Type B pancreatic cell (in vitro differentiated cells): ENCODE measurements around the gene HEPN1. TPM values are rescaled to one million over a fixed set of nuclear protein-coding genes. Genes with fewer than 3 reads are reported as not detected.

ENCODE experiments used
- DNase-seq: peaks from one replicate; pipeline ENCODE4 v3.0.0; 2021; ENCODE audit warnings: mixed read lengths; ENCODE audit not compliant: unreplicated experiment; ENCODE audit errors: extremely low spot score
- H3K27ac Mint-ChIP-seq: 2 replicates; pipeline ENCODE4 v1.8.0; 2021; ENCODE audit warnings: mild to moderate bottlenecking, mixed read lengths
- H3K27me3 Mint-ChIP-seq: 2 replicates; pipeline ENCODE4 v1.8.0; 2021; ENCODE audit warnings: mixed read lengths
- H3K36me3 Mint-ChIP-seq: 2 replicates; pipeline ENCODE4 v1.8.0; 2021; ENCODE audit warnings: mixed read lengths
- H3K4me1 Mint-ChIP-seq: one replicate; pipeline ENCODE4 v1.8.0; 2021; ENCODE audit warnings: mixed read lengths; ENCODE audit not compliant: unreplicated experiment
- H3K4me3 Mint-ChIP-seq: 2 replicates; pipeline ENCODE4 v1.8.0; 2021; ENCODE audit warnings: mild to moderate bottlenecking, mixed read lengths
- H3K9me3 Mint-ChIP-seq: 2 replicates; pipeline ENCODE4 v1.8.0; 2021; ENCODE audit warnings: mixed read lengths
- total RNA-seq: library from RNA; stranded (reverse); gene quantifications from 2 replicates; pipeline ENCODE4 v1.2.1, GENCODE V29; 2021; ENCODE audit warnings: low replicate concordance
- TF ChIP-seq, protein P1 (sequence below): fragments of 200-600 bp; sonication (generic); conservative IDR thresholded peaks from 2 replicates; pipeline ENCODE4 v1.5.0; 2021; ENCODE audit warnings: antibody characterized with exemption, mild to moderate bottlenecking

Gene HEPN1
- total RNA-seq, 1 donor from 2014 or later, result not detected

DNA sequence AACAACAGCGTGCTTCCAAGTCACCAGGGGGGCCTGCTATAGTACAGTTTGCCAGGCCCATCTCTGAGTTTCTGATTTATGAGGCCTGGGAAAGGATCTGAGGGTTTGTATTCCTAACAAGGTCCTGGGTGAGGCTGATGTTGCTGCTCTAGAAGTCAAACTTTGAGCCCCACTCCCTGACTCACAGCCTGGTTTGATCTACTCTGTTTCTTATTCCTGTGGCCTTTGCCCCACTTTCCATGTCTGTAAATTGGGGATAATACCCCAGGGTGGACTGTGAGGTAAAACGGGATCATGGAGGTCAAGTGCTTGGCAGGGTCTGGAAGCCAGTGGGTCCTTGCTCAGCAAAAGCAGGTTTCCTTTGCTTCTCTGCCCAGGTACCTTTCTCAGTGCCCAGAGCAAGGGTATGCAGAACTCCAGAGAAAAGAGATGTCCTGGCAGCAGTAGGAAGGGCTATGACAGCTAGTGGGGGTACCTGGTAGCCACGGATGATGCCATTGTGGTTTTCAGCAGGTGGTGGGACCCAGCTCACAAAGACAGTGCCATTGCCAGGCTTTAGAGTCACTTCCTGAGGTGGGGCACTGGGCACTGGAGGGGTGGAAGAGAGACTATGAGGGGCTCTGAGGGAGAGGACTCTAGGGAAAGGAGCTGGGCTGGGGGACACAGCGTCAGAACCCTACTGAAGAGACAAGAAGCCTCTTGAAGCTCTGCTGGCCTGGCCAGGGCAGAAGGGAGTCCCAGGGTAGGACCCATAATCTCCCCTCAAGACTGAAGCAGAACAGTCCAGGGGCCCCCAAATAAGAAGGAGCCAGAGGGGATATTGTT lies 24.2 kb upstream of the HEPN1 start:
- TF ChIP-seq, protein P1, sequence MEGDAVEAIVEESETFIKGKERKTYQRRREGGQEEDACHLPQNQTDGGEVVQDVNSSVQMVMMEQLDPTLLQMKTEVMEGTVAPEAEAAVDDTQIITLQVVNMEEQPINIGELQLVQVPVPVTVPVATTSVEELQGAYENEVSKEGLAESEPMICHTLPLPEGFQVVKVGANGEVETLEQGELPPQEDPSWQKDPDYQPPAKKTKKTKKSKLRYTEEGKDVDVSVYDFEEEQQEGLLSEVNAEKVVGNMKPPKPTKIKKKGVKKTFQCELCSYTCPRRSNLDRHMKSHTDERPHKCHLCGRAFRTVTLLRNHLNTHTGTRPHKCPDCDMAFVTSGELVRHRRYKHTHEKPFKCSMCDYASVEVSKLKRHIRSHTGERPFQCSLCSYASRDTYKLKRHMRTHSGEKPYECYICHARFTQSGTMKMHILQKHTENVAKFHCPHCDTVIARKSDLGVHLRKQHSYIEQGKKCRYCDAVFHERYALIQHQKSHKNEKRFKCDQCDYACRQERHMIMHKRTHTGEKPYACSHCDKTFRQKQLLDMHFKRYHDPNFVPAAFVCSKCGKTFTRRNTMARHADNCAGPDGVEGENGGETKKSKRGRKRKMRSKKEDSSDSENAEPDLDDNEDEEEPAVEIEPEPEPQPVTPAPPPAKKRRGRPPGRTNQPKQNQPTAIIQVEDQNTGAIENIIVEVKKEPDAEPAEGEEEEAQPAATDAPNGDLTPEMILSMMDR, result no peak
- Mint-ChIP-seq H3K27ac (no peak overlapping the region), H3K27me3 (peaks cover 39% of the 10 kb centered on the region), H3K36me3 (no peaks in the 10 kb centered on the region), H3K4me3 (no peak overlapping the region), H3K9me3 (no peaks in the 10 kb centered on the region), H3K4me1 (peaks cover 13% of the 10 kb centered on the region)
- DNase-seq, result no peak

DNA sequence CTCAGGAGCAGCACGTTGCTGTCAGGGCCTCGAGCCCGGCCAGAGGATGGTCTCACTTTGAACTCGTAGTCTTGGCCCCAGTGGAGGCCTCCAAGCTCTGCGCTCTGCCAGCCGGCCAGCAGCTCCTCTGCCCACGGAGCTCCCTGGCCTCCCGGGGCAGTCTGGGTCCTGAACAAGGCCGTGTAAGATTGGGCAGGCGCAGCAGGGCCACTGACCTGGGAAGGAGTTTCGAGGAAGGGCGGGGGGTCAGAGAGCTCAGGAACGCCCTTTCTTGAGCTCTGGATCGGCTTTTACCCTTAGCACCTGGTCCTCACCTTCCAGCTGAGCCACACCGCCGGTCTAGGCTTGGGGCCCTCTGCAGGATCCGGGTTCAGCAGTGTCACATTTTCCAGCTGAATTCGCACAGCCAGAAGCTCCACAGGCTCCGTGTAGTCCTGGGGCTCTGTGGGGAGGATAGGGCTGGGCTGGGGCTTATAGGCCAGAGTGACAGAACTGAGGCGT lies 23.5 kb upstream of the HEPN1 start:
- DNase-seq, result no peak
- H3K9me3 Mint-ChIP-seq, result no peaks in the 10 kb centered on the region
- H3K4me3 Mint-ChIP-seq, result no peak overlapping the region
- H3K27ac Mint-ChIP-seq, result no peak overlapping the region
- H3K4me1 Mint-ChIP-seq, result peaks cover 13% of the 10 kb centered on the region
- peaks cover 41% of the 10 kb centered on the region for H3K27me3 Mint-ChIP-seq
- no peaks in the 10 kb centered on the region for H3K36me3 Mint-ChIP-seq
- TF ChIP-seq, protein P1, result no peak

DNA sequence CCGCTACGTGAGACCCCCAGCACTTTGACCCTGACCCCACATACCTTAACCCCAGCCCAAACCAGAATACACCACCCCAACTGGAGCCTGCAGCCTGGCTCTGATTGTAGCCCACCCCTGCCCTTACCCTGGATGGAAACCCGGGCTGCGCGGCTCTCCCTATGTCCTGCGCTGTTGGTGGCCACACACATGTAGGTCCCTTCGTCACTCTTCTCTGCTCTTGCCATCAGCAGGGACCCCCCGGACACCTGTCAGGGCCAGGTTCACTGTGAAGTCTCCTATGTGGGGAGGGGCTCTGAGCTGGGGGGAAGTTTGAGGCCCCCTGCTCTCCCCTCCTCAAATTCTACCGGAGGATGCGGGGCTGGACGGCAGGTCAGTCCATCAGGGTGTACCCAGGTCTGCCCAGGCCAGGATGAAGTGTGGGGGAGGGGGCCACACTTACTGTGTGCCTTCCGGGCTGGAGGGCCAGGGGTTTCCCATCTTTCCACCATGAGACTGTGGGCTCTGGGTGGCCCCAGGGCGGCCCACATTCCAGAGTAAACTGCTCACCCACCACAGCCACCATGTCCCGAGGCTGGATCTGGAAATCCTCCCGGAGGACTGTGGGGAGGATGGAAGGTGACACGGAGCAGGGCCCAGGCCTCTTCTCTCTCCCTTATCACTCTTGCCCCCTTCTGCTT lies 22.8 kb upstream of the HEPN1 start:
- H3K9me3 Mint-ChIP-seq, result no peaks in the 10 kb centered on the region
- no peak overlapping the region for H3K27ac Mint-ChIP-seq
- DNase-seq, result peak; percentile 55
- peaks cover 13% of the 10 kb centered on the region for H3K4me1 Mint-ChIP-seq
- no peak overlapping the region for H3K4me3 Mint-ChIP-seq
- peaks cover 43% of the 10 kb centered on the region for H3K27me3 Mint-ChIP-seq
- H3K36me3 Mint-ChIP-seq, result no peaks in the 10 kb centered on the region
- TF ChIP-seq, protein P1, result no peak

DNA sequence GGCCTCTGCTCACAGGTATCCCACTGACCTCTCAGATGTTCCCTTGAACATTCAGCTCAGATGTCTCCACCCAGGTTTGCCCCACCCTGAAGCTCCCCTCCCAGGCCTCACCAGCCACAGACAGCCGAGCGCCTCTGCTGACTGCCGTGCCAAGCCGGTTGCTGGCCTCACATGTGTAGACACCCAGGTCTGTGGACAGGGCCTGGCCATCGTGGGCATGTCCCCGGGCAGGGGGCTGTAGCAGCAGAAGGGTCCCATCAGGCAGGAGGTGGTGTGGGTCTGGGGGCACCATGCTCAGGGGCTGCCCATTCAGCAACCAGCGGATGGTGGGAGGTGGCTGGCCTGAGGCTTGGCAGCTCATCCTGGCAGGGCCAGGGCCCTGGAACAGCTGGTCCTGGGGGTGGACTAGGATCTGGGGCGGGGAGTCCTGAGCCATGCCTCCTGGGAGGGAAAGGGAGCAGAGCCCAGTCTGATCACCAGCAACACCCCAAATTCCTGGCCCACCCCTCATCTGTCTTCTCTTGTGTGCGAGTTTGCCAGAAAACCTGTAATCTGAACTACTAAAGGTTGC lies 22.1 kb upstream of the HEPN1 start:
- H3K27ac Mint-ChIP-seq, result no peak overlapping the region
- TF ChIP-seq, protein P1, result no peak
- no peak overlapping the region for H3K4me3 Mint-ChIP-seq
- H3K4me1 Mint-ChIP-seq, result peaks cover 13% of the 10 kb centered on the region
- peak; percentile 67 for DNase-seq
- H3K36me3 Mint-ChIP-seq, result no peaks in the 10 kb centered on the region
- H3K9me3 Mint-ChIP-seq, result no peaks in the 10 kb centered on the region
- peaks cover 50% of the 10 kb centered on the region for H3K27me3 Mint-ChIP-seq

DNA sequence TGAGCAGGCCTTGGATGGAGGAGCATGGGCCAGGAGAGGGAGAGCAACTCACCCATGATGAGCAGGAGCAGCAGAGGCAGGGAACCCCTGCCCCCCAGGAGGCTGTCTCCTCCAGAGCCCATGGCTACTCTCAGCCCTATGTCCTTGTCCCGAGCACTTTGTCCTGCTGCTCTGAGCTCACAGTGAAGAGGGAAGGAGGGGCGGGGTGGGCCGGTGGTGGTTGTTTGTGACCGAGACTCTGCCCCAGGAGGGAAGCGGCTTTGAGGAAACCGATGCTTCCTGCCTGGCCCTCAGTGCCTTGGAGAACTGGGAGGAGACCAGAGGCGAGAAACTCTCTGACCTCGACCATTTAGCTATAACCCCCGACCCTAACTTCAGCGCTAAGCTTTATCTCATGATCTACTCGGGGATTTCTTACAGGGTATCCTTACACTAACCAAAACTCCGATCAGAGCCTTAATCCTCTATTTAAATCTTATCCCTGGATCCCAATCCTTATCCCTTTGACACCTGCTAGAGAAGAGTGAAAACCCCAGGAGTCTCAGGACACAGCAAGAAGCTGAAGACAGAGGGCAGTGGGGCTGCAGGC lies 21.3 kb upstream of the HEPN1 start, which contains the start of gene ROBO4:
Gene ROBO4 (minus strand): TSS at position 192 of the 589 bp plus-strand sequence. CDS start 70 bp downstream, at position 122.
- peaks cover 51% of the 10 kb centered on the region for H3K27me3 Mint-ChIP-seq
- no peaks in the 10 kb centered on the region for H3K36me3 Mint-ChIP-seq
- no peak within 1 kb of the TSS for H3K27ac Mint-ChIP-seq
- H3K4me1 Mint-ChIP-seq, result peaks cover 13% of the 10 kb centered on the region
- no peak within 1 kb of the TSS for H3K4me3 Mint-ChIP-seq
- no peaks in the 10 kb centered on the region for H3K9me3 Mint-ChIP-seq
- TF ChIP-seq, protein P1, result no peak
- DNase-seq, result peak; percentile 65
